Endothelial cell of umbilical vein (primary cell): Measurements from ENCODE around the gene C1orf226. TPM values are rescaled to one million over a fixed set of nuclear protein-coding genes. Genes with fewer than 3 reads are reported as not detected.

Source experiments
- BruUV-seq: library from RNA; stranded (reverse); fragments of 400-500 nt; replicated peaks from 2 replicates; lab custom pipeline; 2021; lab: Mats Ljungman, UMichigan
- CTCF ChIA-PET: fragments of 300-600, 350-600 bp; sonication (Branson Sonifier 250); formaldehyde crosslinking; loops from one replicate; lab custom pipeline; 2021; ENCODE audit warnings: antibody characterized with exemption, inconsistent platforms; lab: Charles Lee
- POLR2A ChIA-PET: fragments of 300-600, 350-600 bp; sonication (Branson Sonifier 250); formaldehyde crosslinking; loops from one replicate; lab custom pipeline; 2021; ENCODE audit warnings: antibody characterized with exemption, inconsistent platforms; lab: Charles Lee
- DNase-seq: peaks from one replicate; pipeline ENCODE4 v3.0.0-alpha.2; 2011; ENCODE audit warnings: low read depth, low spot score
- FAIRE-seq: peaks from 2 replicates; lab custom pipeline; 2011; peaks lifted over from hg19 to GRCh38; lab: Jason Lieb, UNC
- H2AFZ ChIP-seq: 2 replicates; pipeline ENCODE4 v1.6.0; 2012; ENCODE audit warnings: low read depth, low read length, control low read depth, inconsistent platforms
- H3K27ac ChIP-seq: 2 replicates; pipeline ENCODE4 v1.5.1; 2011; ENCODE audit warnings: low read depth, mild to moderate bottlenecking, control low read depth, low read length, moderate library complexity; ENCODE audit not compliant: insufficient read depth
- H3K27me3 ChIP-seq, 2 experiments: 2 replicates each; pipeline versions ENCODE4 v1.6.0 to v1.6.1; 2011; ENCODE audit warnings: low read length in 2 of 2, mixed read lengths in 1 of 2; ENCODE audit not compliant: control insufficient read depth in 2 of 2, insufficient read depth in 2 of 2
- H3K36me3 ChIP-seq, 2 experiments: 2 replicates in 1 of 2; 3 replicates in 1 of 2; pipeline ENCODE4 v1.5.1; 2011; ENCODE audit warnings: low read length in 2 of 2, mild to moderate bottlenecking in 1 of 2, moderate library complexity in 1 of 2; ENCODE audit not compliant: control insufficient read depth in 2 of 2, insufficient read depth in 2 of 2; ENCODE audit errors: extremely low read depth in 1 of 2
- H3K4me1 ChIP-seq: 3 replicates; pipeline ENCODE4 v1.5.1; 2011; ENCODE audit warnings: mild to moderate bottlenecking, low read length; ENCODE audit not compliant: control insufficient read depth, insufficient read depth; ENCODE audit errors: extremely low read depth
- H3K4me2 ChIP-seq: 2 replicates; pipeline ENCODE4 v1.6.1; 2011; ENCODE audit warnings: low read length, control low read depth, mixed read lengths; ENCODE audit not compliant: insufficient read depth
- H3K4me3 ChIP-seq, 3 experiments: fragments of 200-600 bp in 1 of 3; sonication (generic), shearing (Covaris generic) in 1 of 3; replicated peaks in 1 of 3; 2 replicates each; pipeline ENCODE4 v1.5.1; 2011 to 2016; ENCODE audit warnings: control low read depth in 3 of 3, low read length in 3 of 3, mild to moderate bottlenecking in 2 of 3, inconsistent platforms in 1 of 3, low read depth in 1 of 3, moderate library complexity in 1 of 3; ENCODE audit not compliant: insufficient read depth in 1 of 3
- H3K79me2 ChIP-seq: 2 replicates; pipeline ENCODE4 v1.6.0; 2012; ENCODE audit warnings: low read length, inconsistent platforms; ENCODE audit not compliant: control insufficient read depth, insufficient read depth
- H3K9ac ChIP-seq: replicated peaks from 2 replicates; pipeline ENCODE3; 2011; ENCODE audit warnings: low read length, control low read depth; ENCODE audit not compliant: insufficient read depth; ENCODE audit errors: extremely low read depth
- H3K9me1 ChIP-seq: replicated peaks from 3 replicates; pipeline ENCODE4 v1.6.0; 2011; ENCODE audit warnings: mild to moderate bottlenecking, low read length; ENCODE audit not compliant: control insufficient read depth, insufficient read depth; ENCODE audit errors: extremely low read depth
- H3K9me3 ChIP-seq: replicated peaks from 2 replicates; pipeline ENCODE4 v1.5.1; 2012; ENCODE audit warnings: low read length, inconsistent platforms; ENCODE audit not compliant: control insufficient read depth, insufficient read depth
- H4K20me1 ChIP-seq: replicated peaks from 2 replicates; pipeline ENCODE3; 2011; ENCODE audit warnings: mild to moderate bottlenecking, low read length; ENCODE audit not compliant: control insufficient read depth, insufficient read depth; ENCODE audit errors: extremely low read depth
- EZH2 ChIP-seq: IDR thresholded peaks from 2 replicates; pipeline ENCODE4 v1.6.1; 2012; ENCODE audit warnings: borderline replicate concordance, low read depth, mild to moderate bottlenecking, moderate library complexity, low read length, inconsistent platforms; ENCODE audit not compliant: severe bottlenecking
- FOS ChIP-seq: IDR thresholded peaks from 2 replicates; pipeline ENCODE4 v1.6.1; 2011; ENCODE audit warnings: mild to moderate bottlenecking, low read length, moderate library complexity, borderline replicate concordance; ENCODE audit not compliant: insufficient read depth
- GATA2 ChIP-seq: IDR thresholded peaks from 2 replicates; pipeline ENCODE4 v1.7.0; 2011; ENCODE audit warnings: low read depth, mild to moderate bottlenecking, moderate library complexity, mixed read lengths, low read length; ENCODE audit not compliant: insufficient read length, insufficient read depth
- JUN ChIP-seq: IDR thresholded peaks from 2 replicates; pipeline ENCODE4 v1.6.1; 2011; ENCODE audit warnings: borderline replicate concordance, low read depth; ENCODE audit not compliant: insufficient read length, insufficient read depth
- MYC ChIP-seq: IDR thresholded peaks from one replicate; pipeline ENCODE4 v1.6.1; 2011; ENCODE audit warnings: mild to moderate bottlenecking, low read depth, low read length
- POLR2A ChIP-seq: IDR thresholded peaks from 2 replicates; pipeline ENCODE4 v1.6.1; 2012; ENCODE audit warnings: low read depth, mild to moderate bottlenecking, control low read depth, low read length
- POLR2AphosphoS5 ChIP-seq: IDR thresholded peaks from 2 replicates; pipeline ENCODE4 v1.6.1; 2012; ENCODE audit warnings: low read depth, mild to moderate bottlenecking, control low read depth, low read length, moderate library complexity; ENCODE audit not compliant: insufficient read depth
- dilution Hi-C: fragments of 300-500 bp; cut with MboI; formaldehyde crosslinking; loops from one replicate; pipeline ENCODE4 v1.15.0; 2019; ENCODE audit warnings: low sequenced_read_pairs; ENCODE audit not compliant: extremely low pct_ligation_motif_present
- intact Hi-C: fragments of 100-400 bp; cut with micrococcal nuclease; formaldehyde crosslinking; loops from one replicate; pipeline ENCODE4 v1.10.0; 2022
- polyA plus RNA-seq, 4 experiments: library from polyadenylated mRNA; depleted of rRNA in 3 of 4; stranded (reverse) in 3 of 4; unstranded in 1 of 4; fragments of >200 nt; gene quantifications; 2 replicates each; pipeline versions ENCODE4 v1.2.1 to v1.2.3, GENCODE V29; 2011 to 2012; ENCODE audit warnings: missing spikeins in 1 of 4
- total RNA-seq: library from RNA; stranded (reverse); gene quantifications from 2 replicates; pipeline ENCODE4 v1.2.3, GENCODE V29; 2021
- TF ChIP-seq, protein P1 (sequence below), 2 donors: IDR thresholded peaks; 1 replicate in 1 of 2; 2 replicates in 1 of 2; pipeline ENCODE4 v1.5.1; 2011; ENCODE audit warnings: low read length in 2 of 2, mild to moderate bottlenecking in 2 of 2, moderate library complexity in 2 of 2, control low read depth in 1 of 2, inconsistent platforms in 1 of 2, low read depth in 1 of 2; ENCODE audit not compliant: insufficient read depth in 1 of 2; ENCODE audit errors: extremely low read depth in 1 of 2
- TF ChIP-seq, protein P2 (sequence below): IDR thresholded peaks from 2 replicates; pipeline ENCODE4 v1.6.1; 2011; ENCODE audit not compliant: insufficient read depth, insufficient read length

Gene C1orf226
- total and polyA plus RNA-seq, 2 donors (not counting 3 experiments of a cell fraction or from before 2014, with no cell fraction given) = 2.5 to 4.2 TPM

DNA sequence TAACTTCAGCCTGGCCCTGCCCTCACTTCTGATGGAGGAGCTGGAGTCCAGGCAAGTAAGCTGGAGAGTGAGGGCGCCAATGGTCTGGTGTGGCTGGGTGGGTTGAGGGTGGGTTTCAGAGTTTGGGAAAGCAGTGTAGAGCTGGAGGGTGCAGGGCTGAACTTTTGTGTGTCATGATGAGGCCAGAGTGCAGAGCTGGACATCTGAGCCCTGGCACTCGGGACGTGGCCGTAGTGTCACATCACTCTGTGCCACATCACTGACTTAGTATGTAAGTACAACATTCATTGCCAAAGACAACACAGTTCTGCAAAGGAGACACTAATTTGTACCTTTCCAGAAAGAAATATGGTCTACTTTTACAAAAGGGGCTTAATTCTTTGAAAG lies 20.7 kb upstream of the C1orf226 start:
- no peak overlapping the region for H3K4me3 ChIP-seq
- H3K9me1 ChIP-seq = no peaks in the 10 kb centered on the region
- no peaks in the 10 kb centered on the region for H3K4me1 ChIP-seq
- H3K36me3 ChIP-seq = peaks cover 0 to 4% of the 10 kb centered on the region in 2 experiments
- no peak overlapping the region for H3K27ac ChIP-seq
- TF ChIP-seq, protein P1, sequence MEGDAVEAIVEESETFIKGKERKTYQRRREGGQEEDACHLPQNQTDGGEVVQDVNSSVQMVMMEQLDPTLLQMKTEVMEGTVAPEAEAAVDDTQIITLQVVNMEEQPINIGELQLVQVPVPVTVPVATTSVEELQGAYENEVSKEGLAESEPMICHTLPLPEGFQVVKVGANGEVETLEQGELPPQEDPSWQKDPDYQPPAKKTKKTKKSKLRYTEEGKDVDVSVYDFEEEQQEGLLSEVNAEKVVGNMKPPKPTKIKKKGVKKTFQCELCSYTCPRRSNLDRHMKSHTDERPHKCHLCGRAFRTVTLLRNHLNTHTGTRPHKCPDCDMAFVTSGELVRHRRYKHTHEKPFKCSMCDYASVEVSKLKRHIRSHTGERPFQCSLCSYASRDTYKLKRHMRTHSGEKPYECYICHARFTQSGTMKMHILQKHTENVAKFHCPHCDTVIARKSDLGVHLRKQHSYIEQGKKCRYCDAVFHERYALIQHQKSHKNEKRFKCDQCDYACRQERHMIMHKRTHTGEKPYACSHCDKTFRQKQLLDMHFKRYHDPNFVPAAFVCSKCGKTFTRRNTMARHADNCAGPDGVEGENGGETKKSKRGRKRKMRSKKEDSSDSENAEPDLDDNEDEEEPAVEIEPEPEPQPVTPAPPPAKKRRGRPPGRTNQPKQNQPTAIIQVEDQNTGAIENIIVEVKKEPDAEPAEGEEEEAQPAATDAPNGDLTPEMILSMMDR (IDR thresholded peaks at IDR 0.05; ENCODE audit: extremely low read depth in 1 of 2, insufficient read depth in 1 of 2, low read depth in 1 of 2, low read length in 2 of 2) = no peak
- no peak for TF ChIP-seq MYC
- TF ChIP-seq FOS = no peak
- TF ChIP-seq EZH2 = no peak
- TF ChIP-seq, protein P2, sequence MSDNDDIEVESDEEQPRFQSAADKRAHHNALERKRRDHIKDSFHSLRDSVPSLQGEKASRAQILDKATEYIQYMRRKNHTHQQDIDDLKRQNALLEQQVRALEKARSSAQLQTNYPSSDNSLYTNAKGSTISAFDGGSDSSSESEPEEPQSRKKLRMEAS = no peak
- no peak for TF ChIP-seq POLR2AphosphoS5
- no peak for TF ChIP-seq JUN
- TF ChIP-seq GATA2 = no peak
- TF ChIP-seq POLR2A = no peak
- ChIA-PET POLR2A (no interaction called here), CTCF (no interaction called here)
- no peaks in the 10 kb centered on the region for H3K79me2 ChIP-seq
- H3K9ac ChIP-seq = no peak overlapping the region
- DNase-seq (no peak), FAIRE-seq (no peak)
- no peaks in the 10 kb centered on the region for H3K9me3 ChIP-seq
- intact Hi-C loops (no loop called here), dilution Hi-C loops (no loop called here)
- no peaks in the 10 kb centered on the region for H3K27me3 ChIP-seq
- no peak overlapping the region for H3K4me2 ChIP-seq
- no TSS peak for BruUV-seq
- H4K20me1 ChIP-seq = no peaks in the 10 kb centered on the region
- H2AFZ ChIP-seq = no peak overlapping the region
